Measurements from ENCODE around the gene DNAJB9. TPM values are rescaled to one million over a fixed set of nuclear protein-coding genes. Genes with fewer than 3 reads are reported as not detected.

The DNAJB9 gene
- total and polyA plus RNA-seq, 2 of the 8 experiments (the other 6 are each of a cell fraction or from before 2014, with no cell fraction given): 1.8 to 9.7 TPM

DNA sequence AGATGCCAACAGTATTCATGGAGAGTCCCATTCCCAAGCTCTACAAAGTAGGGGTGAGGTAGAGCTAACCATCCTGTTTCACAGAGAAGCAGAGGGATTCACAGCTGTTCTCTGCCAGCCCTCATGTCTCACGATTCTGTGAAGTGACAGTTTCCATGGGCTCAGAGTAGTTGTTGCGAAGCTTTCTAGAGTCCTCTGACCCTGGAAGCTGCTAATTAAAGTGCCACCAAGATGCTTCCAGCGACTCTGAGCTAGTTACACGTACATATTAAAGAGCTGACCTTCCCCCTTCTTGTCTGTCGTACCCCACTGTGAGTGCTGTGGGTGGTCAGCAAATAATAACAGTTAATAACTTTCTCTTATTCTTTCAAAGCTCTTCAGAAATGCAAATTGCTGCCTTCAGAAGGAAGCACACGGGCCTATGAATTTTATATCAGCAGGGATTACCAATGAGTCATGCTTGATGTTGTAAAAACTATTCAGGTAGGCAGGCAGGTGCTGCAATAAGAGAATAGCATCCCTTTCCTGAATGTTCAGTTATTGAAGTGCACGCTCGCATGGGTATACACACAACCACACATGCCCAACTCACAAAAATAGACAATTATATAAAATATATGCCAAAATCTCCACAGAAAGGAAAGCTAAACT lies 34.1 kb downstream of the DNAJB9 start:
- no peak for FAIRE-seq
- H2BK12ac ChIP-seq (ENCODE audit: low read depth, low read length): no peak overlapping the region
- H3K9ac ChIP-seq (replicated peaks in 1 of 4; ENCODE audit: extremely low read depth in 1 of 4, low read depth in 3 of 4, low read length in 3 of 4): no peak overlapping the region
- H4K5ac ChIP-seq (ENCODE audit: insufficient read length, low read depth, low read length): no peak overlapping the region
- H3K36me3 ChIP-seq (ENCODE audit: control insufficient read depth in 2 of 4, insufficient read depth in 4 of 4, low read length in 3 of 4): no peaks in the 10 kb centered on the region
- no peaks in the 10 kb centered on the region for H3K9me3 ChIP-seq (ENCODE audit: insufficient read depth in 2 of 2, low read depth in 1 of 2, low read length in 1 of 2)
- H2BK5ac ChIP-seq (ENCODE audit: low read depth, low read length): no peak overlapping the region
- H3K18ac ChIP-seq (ENCODE audit: extremely low read depth, low read length): no peak overlapping the region
- peaks cover 0 to 1% (median 0%) of the 10 kb centered on the region in 4 experiments; a peak in 2 of 7 replicates for H3K4me1 ChIP-seq (replicated peaks in 1 of 4; ENCODE audit: control insufficient read depth in 3 of 4, insufficient read depth in 4 of 4, low read length in 3 of 4)
- no peak overlapping the region for H4K8ac ChIP-seq (ENCODE audit: extremely low read depth, insufficient read depth, low read length)
- H3K23ac ChIP-seq (ENCODE audit: insufficient read length): no peak overlapping the region
- H2AK5ac ChIP-seq (ENCODE audit: low read depth, low read length): no peak overlapping the region
- no peaks in the 10 kb centered on the region for H3K79me1 ChIP-seq (ENCODE audit: low read depth, low read length)
- H4K91ac ChIP-seq (replicated peaks; ENCODE audit: insufficient read length, low read length): no peak overlapping the region
- no peak overlapping the region for H3K27ac ChIP-seq (ENCODE audit: low read depth, low read length)
- H3K4me2 ChIP-seq (ENCODE audit: insufficient read depth in 1 of 2, low read depth in 2 of 2, low read length in 2 of 2): peak overlapping the region in 1 of 2 experiments; percentile 26; a peak in 1 of 4 replicates
- H2AFZ ChIP-seq (ENCODE audit: low read length): 0 out of 2 replicates have a peak overlapping the region, but pooled peaks have one; percentile 57
- H3K79me2 ChIP-seq (ENCODE audit: control insufficient read depth in 1 of 2, insufficient read depth in 2 of 2, low read length in 2 of 2): no peaks in the 10 kb centered on the region
- H3K56ac ChIP-seq (replicated peaks; ENCODE audit: insufficient read length, low read depth, low read length): no peak overlapping the region
- ChIA-PET POLR2A (ENCODE audit: partially characterized antibody) (no interaction called here), CTCF (ENCODE audit: partially characterized antibody) (interaction anchor here (0.6 to 2.4 kb wide), 5 partner anchors 8 to 346 kb away, joined by 3 to 11 read pairs (median 5); no protein-coding TSS in a partner anchor)
- no peak overlapping the region for H2BK120ac ChIP-seq (replicated peaks; ENCODE audit: low read depth, low read length)
- no peaks in the 10 kb centered on the region for H4K20me1 ChIP-seq (replicated peaks in 1 of 2; ENCODE audit: control insufficient read depth in 1 of 2, insufficient read depth in 2 of 2, low read length in 2 of 2)
- H3K23me2 ChIP-seq (ENCODE audit: low read depth, low read length): no peaks in the 10 kb centered on the region
- no peak overlapping the region for H2BK20ac ChIP-seq (ENCODE audit: low read length)
- no peak overlapping the region for H3K4ac ChIP-seq (replicated peaks; ENCODE audit: insufficient read length, low read depth, low read length)
- H3K27me3 ChIP-seq (replicated peaks in 1 of 4; ENCODE audit: control insufficient read depth in 3 of 4, extremely low read depth in 1 of 4, insufficient read depth in 3 of 4, low read length in 3 of 4): no peaks in the 10 kb centered on the region
- no peak overlapping the region for H3K14ac ChIP-seq (ENCODE audit: insufficient read length)
- no peak overlapping the region for H3K4me3 ChIP-seq (ENCODE audit: extremely low read depth in 1 of 4, insufficient read depth in 2 of 4, low read depth in 3 of 4, low read length in 4 of 4)
- no peak overlapping the region for H2BK15ac ChIP-seq (ENCODE audit: low read length)
- DNase-seq (ENCODE audit: low read depth in 1 of 2, low spot score in 2 of 2): no peak
- 67% methylated on average over 8 of the region's 8 CpGs; no CpG with 5 or more reads in 1 of the 2 experiments for WGBS, 2 experiments (ENCODE audit: extremely low coverage in 1 of 2, insufficient coverage in 1 of 2, insufficient read length in 1 of 2, insufficient replicate concordance in 2 of 2, low coverage in 1 of 2, low lambda C conversion rate in 2 of 2, missing lambda C conversion rate in 1 of 2)
- TF ChIP-seq, protein P1, sequence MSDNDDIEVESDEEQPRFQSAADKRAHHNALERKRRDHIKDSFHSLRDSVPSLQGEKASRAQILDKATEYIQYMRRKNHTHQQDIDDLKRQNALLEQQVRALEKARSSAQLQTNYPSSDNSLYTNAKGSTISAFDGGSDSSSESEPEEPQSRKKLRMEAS (IDR thresholded peaks at IDR 0.05): no peak
- TF ChIP-seq CBX8 (IDR thresholded peaks at IDR 0.05; ENCODE audit: borderline replicate concordance, low read depth, low read length): no peak
- TF ChIP-seq CHD2 (IDR thresholded peaks at IDR 0.05; ENCODE audit: low read length): no peak
- no peak for TF ChIP-seq CREB1 (IDR thresholded peaks at IDR 0.05)
- TF ChIP-seq FOSL1 (IDR thresholded peaks at IDR 0.05; ENCODE audit: insufficient read depth, low read depth, low read length): no peak
- TF ChIP-seq GABPA (IDR thresholded peaks at IDR 0.05; ENCODE audit: borderline replicate concordance, insufficient read depth, low read length): no peak
- no peak for TF ChIP-seq TCF12 (IDR thresholded peaks at IDR 0.05; ENCODE audit: low read depth, low read length)
- TF ChIP-seq, protein P2, sequence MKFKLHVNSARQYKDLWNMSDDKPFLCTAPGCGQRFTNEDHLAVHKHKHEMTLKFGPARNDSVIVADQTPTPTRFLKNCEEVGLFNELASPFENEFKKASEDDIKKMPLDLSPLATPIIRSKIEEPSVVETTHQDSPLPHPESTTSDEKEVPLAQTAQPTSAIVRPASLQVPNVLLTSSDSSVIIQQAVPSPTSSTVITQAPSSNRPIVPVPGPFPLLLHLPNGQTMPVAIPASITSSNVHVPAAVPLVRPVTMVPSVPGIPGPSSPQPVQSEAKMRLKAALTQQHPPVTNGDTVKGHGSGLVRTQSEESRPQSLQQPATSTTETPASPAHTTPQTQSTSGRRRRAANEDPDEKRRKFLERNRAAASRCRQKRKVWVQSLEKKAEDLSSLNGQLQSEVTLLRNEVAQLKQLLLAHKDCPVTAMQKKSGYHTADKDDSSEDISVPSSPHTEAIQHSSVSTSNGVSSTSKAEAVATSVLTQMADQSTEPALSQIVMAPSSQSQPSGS (IDR thresholded peaks at IDR 0.05; ENCODE audit: low read length): no peak
- TF ChIP-seq SIX5 (IDR thresholded peaks at IDR 0.05; ENCODE audit: low read depth, low read length): no peak
- no peak for TF ChIP-seq BRCA1 (IDR thresholded peaks at IDR 0.05; ENCODE audit: low read depth, low read length)
- no peak for TF ChIP-seq PHF8 (conservative IDR thresholded peaks at IDR 0.05; ENCODE audit: low read depth, low read length)
- no peak for TF ChIP-seq GTF2F1 (IDR thresholded peaks at IDR 0.05; ENCODE audit: borderline replicate concordance, low read depth, low read length)
